Mesenchymal stem cell (in vitro differentiated cells and primary cell): ENCODE measurements around the gene TOM1L2.

Source experiments
- DNase-seq: peaks from one replicate; pipeline ENCODE4 v3.0.0-alpha.2; 2013
- H2AFZ ChIP-seq: one replicate; pipeline ENCODE4 v1.6.1; 2013; ENCODE audit warnings: low read depth, mild to moderate bottlenecking, control low read depth, inconsistent platforms, low read length, moderate library complexity
- H2AK5ac ChIP-seq: 2 replicates; pipeline ENCODE4 v1.6.1; 2013; ENCODE audit warnings: low read length, moderate library complexity, mild to moderate bottlenecking, inconsistent platforms; ENCODE audit not compliant: severe bottlenecking
- H2BK120ac ChIP-seq: one replicate; pipeline ENCODE4 v1.6.1; 2013; ENCODE audit warnings: low read depth, mild to moderate bottlenecking, inconsistent platforms, low read length, moderate library complexity
- H2BK12ac ChIP-seq, 2 experiments: one replicate each; pipeline ENCODE4 v1.6.1; 2013; ENCODE audit warnings: inconsistent platforms in 2 of 2, low read length in 2 of 2, mild to moderate bottlenecking in 2 of 2, moderate library complexity in 2 of 2, control low read depth in 1 of 2
- H2BK15ac ChIP-seq: one replicate; pipeline ENCODE4 v1.6.1; 2013; ENCODE audit warnings: mild to moderate bottlenecking, low read depth, inconsistent platforms; ENCODE audit not compliant: poor library complexity, severe bottlenecking
- H2BK5ac ChIP-seq: 2 replicates; pipeline ENCODE4 v1.6.1; 2013; ENCODE audit warnings: low read depth, mild to moderate bottlenecking, low read length, control low read depth, inconsistent platforms; ENCODE audit not compliant: poor library complexity, severe bottlenecking
- H3K14ac ChIP-seq, 2 experiments: one replicate each; pipeline ENCODE4 v1.6.1; 2013; ENCODE audit warnings: inconsistent platforms in 2 of 2, low read length in 2 of 2, control low read depth in 1 of 2, mild to moderate bottlenecking in 1 of 2, moderate library complexity in 1 of 2
- H3K18ac ChIP-seq, 2 experiments: one replicate each; pipeline ENCODE4 v1.6.1; 2013; ENCODE audit warnings: inconsistent platforms in 2 of 2, low read length in 2 of 2, control low read depth in 1 of 2, low read depth in 1 of 2, mild to moderate bottlenecking in 1 of 2
- H3K23ac ChIP-seq, 2 experiments: one replicate each; pipeline ENCODE4 v1.6.1; 2013; ENCODE audit warnings: inconsistent platforms in 2 of 2, low read length in 2 of 2, mild to moderate bottlenecking in 2 of 2, moderate library complexity in 2 of 2, control low read depth in 1 of 2
- H3K27ac ChIP-seq: 2 replicates; pipeline ENCODE4 v1.5.1; 2013; ENCODE audit warnings: mild to moderate bottlenecking, moderate library complexity, low read length, control low read depth, inconsistent platforms; ENCODE audit not compliant: poor library complexity, severe bottlenecking
- H3K27me3 ChIP-seq, 2 experiments: 2 replicates each; pipeline versions ENCODE4 v1.6.1 to v1.7.0; 2013; ENCODE audit warnings: low read length in 2 of 2, mild to moderate bottlenecking in 2 of 2, moderate library complexity in 2 of 2, control low read depth in 1 of 2, inconsistent platforms in 1 of 2; ENCODE audit not compliant: control insufficient read depth in 1 of 2, insufficient read depth in 1 of 2
- H3K36me3 ChIP-seq, 2 experiments: 2 replicates each; pipeline versions ENCODE4 v1.6.1 to v1.7.0; 2013; ENCODE audit warnings: low read length in 2 of 2, control low read depth in 1 of 2, inconsistent platforms in 1 of 2, low read depth in 1 of 2, mild to moderate bottlenecking in 1 of 2; ENCODE audit not compliant: insufficient read depth in 2 of 2, control insufficient read depth in 1 of 2
- H3K4ac ChIP-seq, 2 experiments: one replicate each; pipeline ENCODE4 v1.6.1; 2013; ENCODE audit warnings: inconsistent platforms in 2 of 2, low read length in 2 of 2, mild to moderate bottlenecking in 2 of 2, moderate library complexity in 2 of 2, control low read depth in 1 of 2, low read depth in 1 of 2
- H3K4me1 ChIP-seq: 2 replicates; pipeline ENCODE4 v1.6.1; 2013; ENCODE audit warnings: low read depth, low read length, control low read depth; ENCODE audit not compliant: control insufficient read depth, insufficient read depth
- H3K4me2 ChIP-seq: 2 replicates; pipeline ENCODE4 v1.6.1; 2013; ENCODE audit warnings: low read length, mild to moderate bottlenecking, inconsistent platforms; ENCODE audit not compliant: poor library complexity, severe bottlenecking
- H3K4me3 ChIP-seq, 2 experiments: 2 replicates each; pipeline versions ENCODE4 v1.5.1 to v1.7.0; 2013; ENCODE audit warnings: low read length in 2 of 2, mild to moderate bottlenecking in 2 of 2, control low read depth in 1 of 2, low read depth in 1 of 2; ENCODE audit not compliant: insufficient read depth in 1 of 2
- H3K79me1 ChIP-seq: replicated peaks from 2 replicates; pipeline ENCODE4 v1.6.1; 2013; ENCODE audit warnings: mild to moderate bottlenecking, control low read depth, low read length, inconsistent platforms; ENCODE audit not compliant: poor library complexity, severe bottlenecking
- H3K9ac ChIP-seq: 2 replicates; pipeline ENCODE4 v1.7.0; 2013; ENCODE audit warnings: mild to moderate bottlenecking, low read length, moderate library complexity
- H3K9me3 ChIP-seq: 2 replicates; pipeline ENCODE4 v1.7.0; 2013; ENCODE audit warnings: mild to moderate bottlenecking, low read length; ENCODE audit not compliant: control insufficient read depth
- H4K8ac ChIP-seq: one replicate; pipeline ENCODE4 v1.6.1; 2013; ENCODE audit warnings: inconsistent platforms, mild to moderate bottlenecking, low read length, moderate library complexity
- H4K91ac ChIP-seq: one replicate; pipeline ENCODE4 v1.6.1; 2013; ENCODE audit warnings: mild to moderate bottlenecking, low read length, inconsistent platforms
- WGBS: methylation state at CpG from one replicate; pipeline ENCODE4 v1.1.7; 2013; ENCODE audit warnings: mixed read lengths; 5-methylcytosine and 5-hydroxymethylcytosine counted together

The TOM1L2 gene

GRCh38 chr17:17800504-17801021 is 171.6 kb downstream of the TOM1L2 start:
- WGBS = 93% methylated on average over 12 of the region's 12 CpGs
- H4K91ac ChIP-seq = no peak overlapping the region
- peak overlapping the region; percentile 39 for H4K8ac ChIP-seq

DNA sequence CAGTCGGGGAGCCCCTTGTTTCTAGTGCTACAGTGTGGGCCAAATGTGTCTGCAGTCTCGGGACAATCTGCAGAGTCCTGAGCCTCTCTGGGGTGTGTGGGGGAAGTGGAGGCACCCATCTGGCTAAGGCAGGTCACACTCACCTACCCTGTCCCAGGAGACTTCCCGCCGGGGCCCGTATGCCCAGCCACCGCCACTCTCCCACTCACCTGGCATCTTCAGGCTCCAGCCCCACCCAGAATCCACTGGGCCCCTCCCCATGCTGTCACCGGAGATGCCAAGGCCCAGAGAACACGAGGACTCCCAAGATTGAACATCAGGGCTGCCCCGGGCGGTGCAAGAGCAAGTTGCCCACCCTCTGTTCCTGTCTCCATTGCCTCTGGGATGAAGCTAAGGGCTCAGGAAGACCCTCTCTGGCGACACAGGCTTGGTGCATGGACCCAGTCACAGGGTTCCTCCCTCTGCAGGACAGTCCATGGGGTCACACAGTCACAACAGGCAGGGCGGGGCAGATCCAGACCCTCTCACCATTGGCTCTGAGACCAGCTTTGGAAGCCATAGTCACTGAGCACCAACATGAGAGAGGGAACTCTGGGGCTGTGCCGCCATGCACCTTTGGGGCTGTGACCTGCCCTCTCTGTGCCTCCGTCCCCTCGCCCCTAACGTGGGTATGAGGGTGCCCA is 173.5 kb downstream of the TOM1L2 start:
- DNase-seq = no peak
- no peak overlapping the region for H3K4me2 ChIP-seq
- no peak overlapping the region for H2BK12ac ChIP-seq
- no peak overlapping the region for H2AFZ ChIP-seq
- H3K9me3 ChIP-seq = no peaks in the 10 kb centered on the region
- H4K8ac ChIP-seq = no peak overlapping the region
- H3K9ac ChIP-seq = no peak overlapping the region
- peak overlapping the region; percentile 40 for H4K91ac ChIP-seq
- WGBS = 95% methylated on average over 16 of the region's 16 CpGs
- H2BK15ac ChIP-seq = no peak overlapping the region
- H3K4me3 ChIP-seq = no peak overlapping the region
- H3K4me1 ChIP-seq = no peaks in the 10 kb centered on the region
- H3K27me3 ChIP-seq = no peaks in the 10 kb centered on the region
- H3K36me3 ChIP-seq = peaks cover 54 to 93% of the 10 kb centered on the region in 2 experiments
- no peak overlapping the region for H3K18ac ChIP-seq
- no peak overlapping the region for H2AK5ac ChIP-seq
- H3K79me1 ChIP-seq = peaks cover 48% of the 10 kb centered on the region
- H3K4ac ChIP-seq = no peak overlapping the region
- H2BK120ac ChIP-seq = no peak overlapping the region
- no peak overlapping the region for H3K14ac ChIP-seq
- no peak overlapping the region for H3K27ac ChIP-seq
- H2BK5ac ChIP-seq = no peak overlapping the region
- H3K23ac ChIP-seq = no peak overlapping the region

More at GRCh38 chr17:17800504-17801021, 171.6 kb downstream of the TOM1L2 start:
- Histone ChIP-seq H3K14ac (no peak overlapping the region), H3K4me3 (no peak overlapping the region), H2BK15ac (no peak overlapping the region), H3K18ac (peak overlapping the region in 1 of 2 experiments; percentile 38), H2BK12ac (no peak overlapping the region), H2AFZ (no peak overlapping the region), H2BK5ac (no peak overlapping the region), H3K9ac (no peak overlapping the region), H3K23ac (no peak overlapping the region), H3K27me3 (no peaks in the 10 kb centered on the region), H3K27ac (no peak overlapping the region), H3K4ac (no peak overlapping the region), H3K4me2 (no peak overlapping the region), H3K9me3 (no peaks in the 10 kb centered on the region), H2BK120ac (no peak overlapping the region), H3K4me1 (peaks cover 3% of the 10 kb centered on the region), H3K79me1 (peaks cover 40% of the 10 kb centered on the region), H2AK5ac (no peak overlapping the region), H3K36me3 (peaks cover 48 to 87% of the 10 kb centered on the region in 2 experiments)
- no peak for DNase-seq

DNA sequence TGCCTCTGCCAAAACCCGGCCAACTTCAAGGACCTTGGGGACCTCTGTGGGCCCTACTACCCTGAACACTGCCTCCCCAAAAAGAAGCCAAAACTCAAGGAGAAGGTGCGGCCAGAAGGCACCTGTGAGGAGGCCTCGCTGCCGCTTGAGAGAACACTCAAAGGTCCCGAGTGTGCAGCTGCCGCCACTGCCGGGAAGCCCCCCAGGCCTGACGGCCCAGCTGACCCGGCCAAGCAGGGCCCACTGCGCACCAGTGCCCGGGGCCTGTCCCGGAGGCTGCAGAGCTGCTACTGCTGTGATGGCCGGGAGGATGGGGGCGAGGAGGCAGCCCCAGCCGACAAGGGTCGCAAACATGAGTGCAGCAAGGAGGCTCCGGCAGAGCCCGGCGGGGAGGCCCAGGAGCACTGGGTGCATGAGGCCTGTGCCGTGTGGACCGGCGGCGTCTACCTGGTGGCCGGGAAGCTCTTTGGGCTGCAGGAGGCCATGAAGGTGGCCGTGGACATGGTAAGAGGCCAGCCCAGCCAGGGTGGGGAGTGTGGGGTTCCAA is 174.1 kb downstream of the TOM1L2 start:
- H3K4me3 ChIP-seq = no peak overlapping the region
- no peaks in the 10 kb centered on the region for H3K27me3 ChIP-seq
- H3K4me2 ChIP-seq = no peak overlapping the region
- H3K4me1 ChIP-seq = peaks cover 4% of the 10 kb centered on the region
- H2BK5ac ChIP-seq = no peak overlapping the region
- H3K18ac ChIP-seq = no peak overlapping the region
- H2BK15ac ChIP-seq = no peak overlapping the region
- peaks cover 52 to 93% of the 10 kb centered on the region in 2 experiments for H3K36me3 ChIP-seq
- 98% methylated on average over 25 of the region's 25 CpGs for WGBS
- no peak overlapping the region for H3K23ac ChIP-seq
- no peak overlapping the region for H4K8ac ChIP-seq
- no peak for DNase-seq
- H2AK5ac ChIP-seq = no peak overlapping the region
- no peak overlapping the region for H3K4ac ChIP-seq
- no peak overlapping the region for H3K27ac ChIP-seq
- H2BK120ac ChIP-seq = no peak overlapping the region
- no peak overlapping the region for H3K9ac ChIP-seq
- peaks cover 51% of the 10 kb centered on the region for H3K79me1 ChIP-seq
- H2AFZ ChIP-seq = no peak overlapping the region
- no peak overlapping the region for H2BK12ac ChIP-seq
- H3K14ac ChIP-seq = no peak overlapping the region
- H4K91ac ChIP-seq = peak overlapping the region; percentile 2
- no peaks in the 10 kb centered on the region for H3K9me3 ChIP-seq

- Histone ChIP-seq H3K4me2 (no peak overlapping the region), H2AFZ (no peak overlapping the region), H2BK120ac (no peak overlapping the region), H3K9ac (no peak overlapping the region), H3K4ac (no peak overlapping the region), H3K79me1 (peaks cover 50% of the 10 kb centered on the region), H3K27ac (no peak overlapping the region), H4K8ac (no peak overlapping the region), H3K36me3 (peaks cover 52 to 93% of the 10 kb centered on the region in 2 experiments), H4K91ac (no peak overlapping the region), H2BK12ac (no peak overlapping the region), H3K4me1 (peaks cover 11% of the 10 kb centered on the region), H3K18ac (no peak overlapping the region), H2AK5ac (no peak overlapping the region), H3K4me3 (no peak overlapping the region), H3K9me3 (no peaks in the 10 kb centered on the region), H3K14ac (no peak overlapping the region), H2BK15ac (no peak overlapping the region), H3K23ac (no peak overlapping the region), H3K27me3 (no peaks in the 10 kb centered on the region), H2BK5ac (no peak overlapping the region)
- no peak for DNase-seq
- WGBS = 97% methylated on average over 30 of the region's 30 CpGs
These were observed 174.9 kb downstream of the TOM1L2 start for GRCh38 chr17:17797119-17797809.
